ENCODE measurements around the gene DERA. TPM values are rescaled to one million over a fixed set of nuclear protein-coding genes. Genes with fewer than 3 reads are reported as not detected.

Gene DERA
- total RNA-seq, 1 experiment from 2014 or later, result 22.6 TPM

- DNase-seq (ENCODE audit: low read depth, low spot score) (no peak), ATAC-seq (no peak)
- intact Hi-C loops (cut with micrococcal nuclease; ENCODE audit: unreplicated experiment) (no loop called here), in situ Hi-C loops (cut with HindIII; ENCODE audit: low pct_unique_long_range_greater_than_20kb, low sequenced_read_pairs) (no loop called here)
- H3K27me3 ChIP-seq (ENCODE audit: control insufficient read depth, insufficient read depth, low read length), result no peaks in the 10 kb centered on the region
- POLR2A ChIA-PET, result no interaction called here
- H3K9me3 ChIP-seq (ENCODE audit: control insufficient read depth, insufficient read depth, low read depth, low read length), result no peaks in the 10 kb centered on the region
- no peak overlapping the region for H3K27ac ChIP-seq (ENCODE audit: low read length)
- BruUV-seq (replicated peaks), result no TSS peak
- no peak overlapping the region for H3K4me3 ChIP-seq (ENCODE audit: low read depth in 2 of 2, low read length in 2 of 2)
- CTCF ChIA-PET, result no interaction called here
- H3K36me3 ChIP-seq (ENCODE audit: control insufficient read depth, insufficient read depth, low read length), result no peaks in the 10 kb centered on the region
- TF ChIP-seq SIN3A (IDR thresholded peaks at IDR 0.05; ENCODE audit: borderline replicate concordance, insufficient read depth, low read depth, low read length) (no peak), CTCF (IDR thresholded peaks at IDR 0.05) (no peak), POLR2AphosphoS5 (IDR thresholded peaks at IDR 0.05; ENCODE audit: low read depth, low read length) (no peak), TCF7L2 (IDR thresholded peaks at IDR 0.05; ENCODE audit: low read depth, low read length) (no peak), REST (IDR thresholded peaks at IDR 0.05; ENCODE audit: insufficient read depth in 1 of 2, low read depth in 2 of 2, low read length in 1 of 2) (no peak)
- H3K4me1 ChIP-seq (ENCODE audit: control insufficient read depth, insufficient read depth, low read length), result no peaks in the 10 kb centered on the region
These were observed 85.8 kb downstream of the DERA start for GRCh38 chr12:15996948-15997347.

GRCh38 chr12:15997910-15998309 lies 86.8 kb downstream of the DERA start:
- BruUV-seq (replicated peaks), result no TSS peak
- Histone ChIP-seq H3K27me3 (ENCODE audit: control insufficient read depth, insufficient read depth, low read length) (no peaks in the 10 kb centered on the region), H3K9me3 (ENCODE audit: control insufficient read depth, insufficient read depth, low read depth, low read length) (no peaks in the 10 kb centered on the region), H3K4me3 (ENCODE audit: low read depth in 2 of 2, low read length in 2 of 2) (no peak overlapping the region), H3K27ac (ENCODE audit: low read length) (no peak overlapping the region), H3K36me3 (ENCODE audit: control insufficient read depth, insufficient read depth, low read length) (no peaks in the 10 kb centered on the region), H3K4me1 (ENCODE audit: control insufficient read depth, insufficient read depth, low read length) (no peaks in the 10 kb centered on the region)
- in situ Hi-C loops (cut with HindIII; ENCODE audit: low pct_unique_long_range_greater_than_20kb, low sequenced_read_pairs) (no loop called here), intact Hi-C loops (cut with micrococcal nuclease; ENCODE audit: unreplicated experiment) (no loop called here)
- DNase-seq (ENCODE audit: low read depth, low spot score) (no peak), ATAC-seq (no peak)
- ChIA-PET CTCF (no interaction called here), POLR2A (no interaction called here)
- TF ChIP-seq CTCF (IDR thresholded peaks at IDR 0.05) (no peak), POLR2AphosphoS5 (IDR thresholded peaks at IDR 0.05; ENCODE audit: low read depth, low read length) (no peak), REST (IDR thresholded peaks at IDR 0.05; ENCODE audit: insufficient read depth in 1 of 2, low read depth in 2 of 2, low read length in 1 of 2) (no peak), TCF7L2 (IDR thresholded peaks at IDR 0.05; ENCODE audit: low read depth, low read length) (no peak), SIN3A (IDR thresholded peaks at IDR 0.05; ENCODE audit: borderline replicate concordance, insufficient read depth, low read depth, low read length) (no peak)

Measured in Panc1 (cell line).